A549 (cell line): ENCODE measurements around the gene PTPRN2.

Experiments used
- CBX8 ChIP-seq: fragments of 200-600 bp; sonication (generic); IDR thresholded peaks from 2 replicates; pipeline ENCODE4 v1.6.1; 2016
- CTCF ChIP-seq: fragments of >200 bp; sonication (Bioruptor Twin); formaldehyde crosslinking; IDR thresholded peaks from 3 replicates; pipeline ENCODE4 v1.5.1; 2016
- GATA3 ChIP-seq: IDR thresholded peaks from 2 replicates; pipeline ENCODE4 v1.6.1; 2012; ENCODE audit warnings: borderline replicate concordance
- HEYL ChIP-seq: fragments of 250-450 bp; sonication (Bioruptor Pico); IDR thresholded peaks from 2 replicates; pipeline ENCODE4 v1.8.0; 2021; ENCODE audit warnings: mild to moderate bottlenecking, moderate library complexity
- KDM1A ChIP-seq: fragments of 200-600 bp; sonication (generic); IDR thresholded peaks from 2 replicates; pipeline ENCODE4 v1.6.1; 2016; ENCODE audit warnings: low read depth, mild to moderate bottlenecking
- MAZ ChIP-seq: fragments of 150-350 bp; IDR thresholded peaks from 2 replicates; pipeline ENCODE4 v1.6.1; 2014; ENCODE audit warnings: antibody characterized with exemption, low read depth, low read length, borderline replicate concordance
- POLR2A ChIP-seq: IDR thresholded peaks from 2 replicates; pipeline ENCODE4 v1.6.1; 2012; ENCODE audit warnings: mild to moderate bottlenecking, low read length
- RNF2 ChIP-seq: fragments of 200-600 bp; sonication (generic); IDR thresholded peaks from 2 replicates; pipeline ENCODE4 v1.6.1; 2016; ENCODE audit warnings: low read depth, mild to moderate bottlenecking, antibody characterized with exemption, moderate library complexity, borderline replicate concordance
- SMC3 ChIP-seq: fragments of >200 bp; sonication (Bioruptor Twin); formaldehyde crosslinking; IDR thresholded peaks from 3 replicates; pipeline ENCODE4 v1.6.1; 2018; ENCODE audit warnings: inconsistent platforms

GRCh38 chr7:158449942-158450341, 137.7 kb downstream of the PTPRN2 start:
- TF ChIP-seq SMC3 (no peak), CTCF (no peak), CBX8 (no peak), MAZ (no peak), GATA3 (no peak), POLR2A (no peak), KDM1A (no peak), RNF2 (no peak), HEYL (CRISPR knock-in tag) (no peak)
